ENCODE measurements around the gene TRAP1. TPM values are rescaled to one million over a fixed set of nuclear protein-coding genes. Genes with fewer than 3 reads are reported as not detected.

The TRAP1 gene
- total RNA-seq, 1 experiment from 2014 or later: 204 TPM

DNA sequence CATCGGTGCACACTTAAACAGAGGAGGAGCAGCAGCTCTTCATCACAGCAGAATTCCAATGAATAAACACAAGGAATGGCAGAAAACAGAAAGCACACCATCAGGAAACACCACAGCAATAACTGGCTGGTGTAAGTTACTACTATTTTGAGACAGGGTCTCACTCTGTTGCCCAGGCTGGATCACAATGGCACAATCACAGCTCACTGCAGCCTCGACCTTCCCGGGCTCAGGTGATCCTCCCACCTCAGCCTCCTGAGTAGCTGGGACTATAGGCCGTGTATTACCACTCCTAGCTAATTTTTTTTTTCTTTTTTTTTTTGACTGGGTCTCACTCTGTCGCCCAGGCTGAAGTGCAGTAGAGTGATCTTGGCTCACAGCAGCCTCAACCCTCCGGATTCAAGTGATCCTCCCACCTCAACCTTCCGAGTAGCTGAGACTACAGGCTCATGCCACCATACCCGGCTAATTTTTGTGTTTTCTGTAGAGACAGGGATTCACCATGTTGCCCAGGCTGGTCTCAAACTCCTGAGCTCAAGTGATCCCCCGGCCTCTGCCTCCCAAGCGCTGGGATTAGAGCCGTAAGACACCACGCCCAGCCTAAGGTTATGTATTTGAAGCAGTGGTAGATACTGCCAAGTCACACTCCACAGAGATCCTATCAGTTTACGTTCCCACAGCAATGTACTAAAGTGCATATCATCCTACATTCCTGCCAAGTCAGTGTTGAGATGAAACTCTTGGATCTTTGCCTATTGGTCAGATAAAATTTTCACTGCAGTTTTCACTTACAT is 20.7 kb downstream of the TRAP1 start:
- Histone ChIP-seq H3K36me3 (ENCODE audit: low read depth) (no peaks in the 10 kb centered on the region), H3K4me2 (no peak overlapping the region), H3K9me3 (ENCODE audit: insufficient read depth, low read depth) (no peaks in the 10 kb centered on the region), H3K27me3 (ENCODE audit: insufficient read depth, low read depth) (no peaks in the 10 kb centered on the region), H3K4me3 (no peak overlapping the region), H3K27ac (peak overlapping the region; percentile 50; the same call in 1 of the 2 replicates), H2AFZ (no peak overlapping the region), H3K79me2 (ENCODE audit: low read depth) (peaks cover 30% of the 10 kb centered on the region), H3F3A (ENCODE audit: insufficient read depth, low read depth) (peaks cover 6% of the 10 kb centered on the region; the same call in 1 of the 2 replicates), H4K20me1 (ENCODE audit: insufficient read depth) (peaks cover 23% of the 10 kb centered on the region), H3K9me2 (ENCODE audit: insufficient read depth) (no peaks in the 10 kb centered on the region), H3K4me1 (replicated peaks; ENCODE audit: insufficient read depth) (no peaks in the 10 kb centered on the region)
- ChIA-PET CTCF (no interaction called here), POLR2A (ENCODE audit: unreplicated experiment) (interaction anchor here (0.6 to 0.7 kb wide), 5 partner anchors 28 to 569 kb away, joined by 3 to 4 read pairs (median 3); no protein-coding TSS in a partner anchor)
- peak; percentile 67 to 68 for DNase-seq
- BruUV-seq (replicated peaks): no TSS peak
- intact Hi-C loops (cut with micrococcal nuclease; ENCODE audit: unreplicated experiment): loop anchor here (10.0 kb wide), 1 partner anchor 558 kb away; no protein-coding TSS in a partner anchor
- TF ChIP-seq, protein P1, sequence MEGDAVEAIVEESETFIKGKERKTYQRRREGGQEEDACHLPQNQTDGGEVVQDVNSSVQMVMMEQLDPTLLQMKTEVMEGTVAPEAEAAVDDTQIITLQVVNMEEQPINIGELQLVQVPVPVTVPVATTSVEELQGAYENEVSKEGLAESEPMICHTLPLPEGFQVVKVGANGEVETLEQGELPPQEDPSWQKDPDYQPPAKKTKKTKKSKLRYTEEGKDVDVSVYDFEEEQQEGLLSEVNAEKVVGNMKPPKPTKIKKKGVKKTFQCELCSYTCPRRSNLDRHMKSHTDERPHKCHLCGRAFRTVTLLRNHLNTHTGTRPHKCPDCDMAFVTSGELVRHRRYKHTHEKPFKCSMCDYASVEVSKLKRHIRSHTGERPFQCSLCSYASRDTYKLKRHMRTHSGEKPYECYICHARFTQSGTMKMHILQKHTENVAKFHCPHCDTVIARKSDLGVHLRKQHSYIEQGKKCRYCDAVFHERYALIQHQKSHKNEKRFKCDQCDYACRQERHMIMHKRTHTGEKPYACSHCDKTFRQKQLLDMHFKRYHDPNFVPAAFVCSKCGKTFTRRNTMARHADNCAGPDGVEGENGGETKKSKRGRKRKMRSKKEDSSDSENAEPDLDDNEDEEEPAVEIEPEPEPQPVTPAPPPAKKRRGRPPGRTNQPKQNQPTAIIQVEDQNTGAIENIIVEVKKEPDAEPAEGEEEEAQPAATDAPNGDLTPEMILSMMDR (conservative IDR thresholded peaks at IDR 0.05): no peak
- no peak for TF ChIP-seq EZH2 (IDR thresholded peaks at IDR 0.05; ENCODE audit: low read depth)

DNA sequence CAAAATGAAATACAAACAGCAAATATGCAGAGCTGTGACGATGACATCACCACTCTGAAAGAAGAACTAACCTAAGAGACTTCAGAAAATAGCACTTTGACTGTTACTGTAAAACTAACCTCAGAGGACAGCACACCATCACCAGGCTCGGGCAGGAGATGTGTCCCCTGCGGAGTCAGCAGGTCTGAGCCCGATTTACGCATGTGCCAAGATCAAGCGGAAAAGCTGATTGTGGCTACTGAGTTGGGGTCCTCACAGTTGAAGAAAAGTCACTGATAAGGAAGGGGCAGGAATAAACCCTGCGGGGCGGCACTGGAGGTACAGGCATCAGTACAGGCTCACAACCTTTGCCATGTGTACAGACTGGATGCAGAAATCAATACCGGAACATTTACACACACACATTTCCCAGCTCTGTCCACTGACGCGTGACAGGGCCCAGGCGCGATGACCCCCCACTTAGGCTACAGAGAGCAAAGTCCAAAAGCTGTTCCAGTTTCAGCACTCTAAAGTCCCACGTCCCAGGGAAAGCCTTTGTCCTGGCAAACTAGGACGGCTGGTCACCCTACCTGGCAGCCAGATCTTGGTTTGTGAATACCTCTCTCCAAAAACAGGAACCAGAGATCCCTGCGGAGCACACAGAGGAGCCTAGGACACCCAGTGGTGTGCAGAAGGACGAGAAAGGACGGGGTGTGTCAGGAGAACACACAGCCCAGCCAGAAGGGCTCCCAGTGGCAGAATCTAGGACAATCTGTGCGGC is 21.5 kb downstream of the TRAP1 start:
- CTCF ChIA-PET: no interaction called here
- TF ChIP-seq EZH2 (IDR thresholded peaks at IDR 0.05; ENCODE audit: low read depth): no peak
- TF ChIP-seq, protein P1 (conservative IDR thresholded peaks at IDR 0.05): no peak
- Histone ChIP-seq H3K9me2 (ENCODE audit: insufficient read depth) (no peaks in the 10 kb centered on the region), H3K9me3 (ENCODE audit: insufficient read depth, low read depth) (no peaks in the 10 kb centered on the region), H3K79me2 (ENCODE audit: low read depth) (peaks cover 29% of the 10 kb centered on the region), H4K20me1 (ENCODE audit: insufficient read depth) (peaks cover 30% of the 10 kb centered on the region), H3K27ac (no peak overlapping the region), H2AFZ (no peak overlapping the region), H3K27me3 (ENCODE audit: insufficient read depth, low read depth) (no peaks in the 10 kb centered on the region), H3K4me3 (no peak overlapping the region), H3F3A (ENCODE audit: insufficient read depth, low read depth) (peaks cover 6% of the 10 kb centered on the region; the same call in 1 of the 2 replicates), H3K4me1 (replicated peaks; ENCODE audit: insufficient read depth) (no peaks in the 10 kb centered on the region), H3K4me2 (no peak overlapping the region), H3K36me3 (ENCODE audit: low read depth) (no peaks in the 10 kb centered on the region)
- POLR2A ChIA-PET (ENCODE audit: unreplicated experiment): no interaction called here
- no TSS peak for BruUV-seq (replicated peaks)
- no peak for DNase-seq
- intact Hi-C loops (cut with micrococcal nuclease; ENCODE audit: unreplicated experiment): loop anchor here (10.0 kb wide), 1 partner anchor 559 kb away; no protein-coding TSS in a partner anchor

DNA sequence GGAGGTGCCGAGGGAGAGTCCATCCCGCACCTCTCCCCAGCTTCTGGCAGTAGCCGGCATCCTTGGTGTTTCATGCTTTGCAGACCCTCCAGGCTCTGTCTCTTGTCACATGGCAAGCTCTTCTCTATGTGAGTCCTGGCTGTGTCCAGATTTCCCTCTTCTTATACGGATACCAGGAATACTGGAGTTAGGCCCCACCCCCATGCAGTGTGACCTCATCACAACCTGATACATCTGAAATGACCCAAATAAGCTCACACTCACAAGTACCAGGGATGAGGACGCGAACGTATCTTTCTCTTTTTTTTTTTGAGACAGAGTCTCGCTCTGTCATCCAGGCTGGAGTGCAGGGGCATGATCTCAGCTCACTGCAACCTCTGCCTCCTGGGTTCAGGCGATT is 23.3 kb downstream of the TRAP1 start:
- Histone ChIP-seq H3K4me3 (no peak overlapping the region), H3K9me2 (ENCODE audit: insufficient read depth) (no peaks in the 10 kb centered on the region), H4K20me1 (ENCODE audit: insufficient read depth) (peaks cover 37% of the 10 kb centered on the region), H2AFZ (no peak overlapping the region), H3K36me3 (ENCODE audit: low read depth) (no peaks in the 10 kb centered on the region), H3K27me3 (ENCODE audit: insufficient read depth, low read depth) (no peaks in the 10 kb centered on the region), H3K4me2 (no peak overlapping the region), H3K27ac (no peak overlapping the region), H3K9me3 (ENCODE audit: insufficient read depth, low read depth) (no peaks in the 10 kb centered on the region), H3K4me1 (replicated peaks; ENCODE audit: insufficient read depth) (no peaks in the 10 kb centered on the region), H3F3A (ENCODE audit: insufficient read depth, low read depth) (peaks cover 11% of the 10 kb centered on the region), H3K79me2 (ENCODE audit: low read depth) (peaks cover 18% of the 10 kb centered on the region)
- BruUV-seq (replicated peaks): no TSS peak
- ChIA-PET POLR2A (ENCODE audit: unreplicated experiment) (no interaction called here), CTCF (interaction anchor here (0.7 kb wide), 1 partner anchor 9 kb away, joined by 4 read pairs; no protein-coding TSS in a partner anchor)
- TF ChIP-seq, protein P1 (conservative IDR thresholded peaks at IDR 0.05): no peak
- intact Hi-C loops (cut with micrococcal nuclease; ENCODE audit: unreplicated experiment): loop anchor here (5.0 to 10.0 kb wide), 2 partner anchors 561 to 708 kb away; no protein-coding TSS in a partner anchor
- no peak for DNase-seq

Measured in PC-9 (cell line).